Measurements from ENCODE around the gene THEM4. TPM values are rescaled to one million over a fixed set of nuclear protein-coding genes. Genes with fewer than 3 reads are reported as not detected.

Gene THEM4
- total and polyA plus RNA-seq, 7 experiments from 2014 or later = 37.6 to 143 (median 113) TPM

- ChIA-PET POLR2A (interaction anchor here (0.6 kb wide), 1 partner anchor 83 kb away, joined by 3 read pairs; no protein-coding TSS in a partner anchor), CTCF (interaction anchor here (0.8 to 1.6 kb wide), 2 partner anchors 8 to 48 kb away, joined by 3 to 6 read pairs; no protein-coding TSS in a partner anchor)
- Mint-ChIP-seq H3K27me3 (no peaks in the 10 kb centered on the region), H3K27ac (peak overlapping the region; percentile 3 to 91 (median 80)), H3K4me1 (peaks cover 40 to 79% (median 57%) of the 10 kb centered on the region in 7 donors), H3K36me3 (no peaks in the 10 kb centered on the region), H3K9me3 (no peaks in the 10 kb centered on the region), H3K4me3 (peak overlapping the region; percentile 39 to 80 (median 72))
- Histone ChIP-seq H3K4me3 (ENCODE audit: low read length) (no peak overlapping the region), H3K9me3 (ENCODE audit: control insufficient read depth in 2 of 3, low read length in 3 of 3) (no peaks in the 10 kb centered on the region), H3K4me1 (ENCODE audit: control insufficient read depth in 2 of 2, insufficient read depth in 2 of 2, low read length in 2 of 2) (peaks cover 47 to 58% of the 10 kb centered on the region in 2 donors), H3K36me3 (ENCODE audit: control insufficient read depth in 2 of 3, insufficient read depth in 3 of 3, low read length in 3 of 3) (no peaks in the 10 kb centered on the region), H3K27me3 (ENCODE audit: control insufficient read depth in 2 of 2, insufficient read depth in 2 of 2, low read length in 2 of 2) (no peaks in the 10 kb centered on the region), H3K27ac (ENCODE audit: low read depth, low read length) (peak overlapping the region; percentile 16)
- no peak for DNase-seq
- intact Hi-C loops (cut with micrococcal nuclease) = loop anchor here in 1 of 2 donors (2.0 kb wide), 1 partner anchor 38 kb away; the partner anchor contains the start of gene TDRKH
- ATAC-seq = no peak
Observed at GRCh38 chr1:151828921-151829320, 80.4 kb downstream of the THEM4 start.

GRCh38 chr1:151827853-151828252 is 81.5 kb downstream of the THEM4 start:
- DNase-seq (no peak), ATAC-seq (no peak)
- Mint-ChIP-seq H3K27me3 (no peaks in the 10 kb centered on the region), H3K36me3 (no peaks in the 10 kb centered on the region), H3K9me3 (no peaks in the 10 kb centered on the region), H3K27ac (peak overlapping the region in 8 of 9 donors; percentile 53 to 91 (median 80)), H3K4me3 (peak overlapping the region; percentile 39 to 80 (median 62)), H3K4me1 (peaks cover 32 to 69% (median 49%) of the 10 kb centered on the region in 7 donors)
- Histone ChIP-seq H3K4me1 (ENCODE audit: control insufficient read depth in 2 of 2, insufficient read depth in 2 of 2, low read length in 2 of 2) (peaks cover 40 to 51% of the 10 kb centered on the region in 2 donors), H3K36me3 (ENCODE audit: control insufficient read depth in 2 of 3, insufficient read depth in 3 of 3, low read length in 3 of 3) (no peaks in the 10 kb centered on the region), H3K27me3 (ENCODE audit: control insufficient read depth in 2 of 2, insufficient read depth in 2 of 2, low read length in 2 of 2) (no peaks in the 10 kb centered on the region), H3K9me3 (ENCODE audit: control insufficient read depth in 2 of 3, low read length in 3 of 3) (no peaks in the 10 kb centered on the region), H3K4me3 (ENCODE audit: low read length) (peak overlapping the region; percentile 0), H3K27ac (ENCODE audit: low read depth, low read length) (no peak overlapping the region)
- ChIA-PET POLR2A (no interaction called here), CTCF (interaction anchor here (0.8 to 1.6 kb wide), 3 partner anchors 9 to 49 kb away, joined by 3 to 6 read pairs (median 3); no protein-coding TSS in a partner anchor)
- intact Hi-C loops (cut with micrococcal nuclease) = loop anchor here in 1 of 2 donors (2.0 kb wide), 1 partner anchor 37 kb away; the partner anchor contains the start of gene TDRKH

- ATAC-seq (no peak), DNase-seq (no peak)
- Histone ChIP-seq H3K9me3 (ENCODE audit: control insufficient read depth in 2 of 3, low read length in 3 of 3) (no peaks in the 10 kb centered on the region), H3K36me3 (ENCODE audit: control insufficient read depth in 2 of 3, insufficient read depth in 3 of 3, low read length in 3 of 3) (no peaks in the 10 kb centered on the region), H3K27me3 (ENCODE audit: control insufficient read depth in 2 of 2, insufficient read depth in 2 of 2, low read length in 2 of 2) (no peaks in the 10 kb centered on the region), H3K4me3 (ENCODE audit: low read length) (no peak overlapping the region), H3K27ac (ENCODE audit: low read depth, low read length) (no peak overlapping the region), H3K4me1 (ENCODE audit: control insufficient read depth in 2 of 2, insufficient read depth in 2 of 2, low read length in 2 of 2) (peaks cover 41 to 50% of the 10 kb centered on the region in 2 donors)
- no peaks in the 10 kb centered on the region for H3K36me3 Mint-ChIP-seq
- H3K9me3 Mint-ChIP-seq = no peaks in the 10 kb centered on the region
- intact Hi-C loops (cut with micrococcal nuclease) = no loop called here
- peak overlapping the region in 4 of 10 donors; percentile 25 to 50 (median 44) for H3K4me3 Mint-ChIP-seq
- H3K4me1 Mint-ChIP-seq = peaks cover 29 to 70% (median 56%) of the 10 kb centered on the region in 7 donors
- no peaks in the 10 kb centered on the region for H3K27me3 Mint-ChIP-seq
- H3K27ac Mint-ChIP-seq = peak overlapping the region in 4 of 9 donors; percentile 24 to 50 (median 38)
- POLR2A ChIA-PET = no interaction called here
- CTCF ChIA-PET = interaction anchor here (0.6 kb wide), 1 partner anchor 383 kb away, joined by 3 read pairs; no protein-coding TSS in a partner anchor
Observed at GRCh38 chr1:151825751-151826660, 83.3 kb downstream of the THEM4 start.

- Histone ChIP-seq H3K36me3 (ENCODE audit: control insufficient read depth in 2 of 3, insufficient read depth in 3 of 3, low read length in 3 of 3) (no peaks in the 10 kb centered on the region), H3K4me3 (ENCODE audit: low read length) (no peak overlapping the region), H3K4me1 (ENCODE audit: control insufficient read depth in 2 of 2, insufficient read depth in 2 of 2, low read length in 2 of 2) (peaks cover 46 to 49% of the 10 kb centered on the region in 2 donors), H3K27ac (ENCODE audit: low read depth, low read length) (no peak overlapping the region), H3K27me3 (ENCODE audit: control insufficient read depth in 2 of 2, insufficient read depth in 2 of 2, low read length in 2 of 2) (no peaks in the 10 kb centered on the region), H3K9me3 (ENCODE audit: control insufficient read depth in 2 of 3, low read length in 3 of 3) (no peaks in the 10 kb centered on the region)
- Mint-ChIP-seq H3K9me3 (no peaks in the 10 kb centered on the region), H3K4me1 (peaks cover 21 to 69% (median 56%) of the 10 kb centered on the region in 7 donors), H3K27ac (peak overlapping the region in 4 of 9 donors; percentile 16 to 76 (median 38)), H3K27me3 (no peaks in the 10 kb centered on the region), H3K4me3 (no peak overlapping the region), H3K36me3 (no peaks in the 10 kb centered on the region)
- POLR2A ChIA-PET = no interaction called here
- CTCF ChIA-PET = no interaction called here
- no peak for DNase-seq
- intact Hi-C loops (cut with micrococcal nuclease) = no loop called here
- no peak for ATAC-seq
Observed at GRCh38 chr1:151825204-151825603, 84.1 kb downstream of the THEM4 start.

Other genes starting within 250 kb of the THEM4 start
- not detected for gene CELF3, start 192.7 kb downstream of the THEM4 start, total RNA-seq
- gene CELF3, start 192.7 kb downstream of the THEM4 start, polyA plus RNA-seq = not detected
- not detected for gene RIIAD1, start 188.0 kb downstream of the THEM4 start, total RNA-seq
- not detected for gene RIIAD1, start 188.0 kb downstream of the THEM4 start, polyA plus RNA-seq
- 100 to 1,000 TPM in 2 of 5 experiments, 10 to 100 TPM in 3; 77.0 to 133 (median 81.5) TPM for gene MRPL9, start 146.0 kb downstream of the THEM4 start, total RNA-seq
- 100 to 1,000 TPM; 127 to 168 TPM for gene MRPL9, start 146.0 kb downstream of the THEM4 start, polyA plus RNA-seq
- 10 to 100 TPM in 3 of 5 experiments, 1 to 10 TPM in 2; 7.7 to 23.1 (median 17.0) TPM for gene TDRKH, start 119.0 kb downstream of the THEM4 start, total RNA-seq
- gene TDRKH, start 119.0 kb downstream of the THEM4 start, polyA plus RNA-seq = 10 to 100 TPM; 17.4 to 18.7 TPM
- under 1 TPM in 2 of 5 experiments, not detected in 3; 0.07 to 0.24 TPM for gene LINGO4, start 104.1 kb downstream of the THEM4 start, total RNA-seq
- gene LINGO4, start 104.1 kb downstream of the THEM4 start, polyA plus RNA-seq = not detected
- 1 to 10 TPM in 1 of 5 experiments, under 1 TPM in 4; 0.16 to 2.5 (median 0.21) TPM for gene RORC, start 77.7 kb downstream of the THEM4 start, total RNA-seq
- under 1 TPM in 1 of 2 donors, not detected in 1; 0.37 TPM for gene RORC, start 77.7 kb downstream of the THEM4 start, polyA plus RNA-seq
- under 1 TPM in 2 of 5 experiments, not detected in 3; 0.34 to 0.87 TPM for gene C2CD4D, start 69.7 kb downstream of the THEM4 start, total RNA-seq
- under 1 TPM in 1 of 2 donors, not detected in 1; 0.18 TPM for gene C2CD4D, start 69.7 kb downstream of the THEM4 start, polyA plus RNA-seq
- gene THEM5, start 55.8 kb downstream of the THEM4 start, total RNA-seq = not detected
- not detected for gene THEM5, start 55.8 kb downstream of the THEM4 start, polyA plus RNA-seq
- gene S100A10, start 84.3 kb upstream of the THEM4 start, total RNA-seq = 100 to 1,000 TPM; 131 to 361 (median 143) TPM
- gene S100A10, start 84.3 kb upstream of the THEM4 start, polyA plus RNA-seq = 100 to 1,000 TPM; 458 to 492 TPM
- 100 to 1,000 TPM in 2 of 5 experiments, 10 to 100 TPM in 3; 28.6 to 442 (median 96.5) TPM for gene S100A11, start 127.5 kb upstream of the THEM4 start, total RNA-seq
- gene S100A11, start 127.5 kb upstream of the THEM4 start, polyA plus RNA-seq = 100 to 1,000 TPM; 189 to 210 TPM
- not detected for gene TCHHL1, start 179.6 kb upstream of the THEM4 start, total RNA-seq
- not detected for gene TCHHL1, start 179.6 kb upstream of the THEM4 start, polyA plus RNA-seq
- under 1 TPM in 1 of 5 experiments, not detected in 4; 0.02 TPM for gene TCHH, start 205.9 kb upstream of the THEM4 start, total RNA-seq
- gene TCHH, start 205.9 kb upstream of the THEM4 start, polyA plus RNA-seq = not detected
- not detected for gene RPTN, start 249.7 kb upstream of the THEM4 start, total RNA-seq
- not detected for gene RPTN, start 249.7 kb upstream of the THEM4 start, polyA plus RNA-seq

Data from naive thymus-derived CD4-positive, alpha-beta T cell (primary cell).